MM.1S (cell line): ENCODE results near the gene CMTM7.

ENCODE experiments used
- CTCF ChIP-seq: fragments of 300-600 bp; sonication (generic); IDR thresholded peaks from 2 replicates; pipeline ENCODE4 v1.5.1; 2016; ENCODE audit warnings: antibody characterized with exemption, low read length, mixed read lengths
- EZH2 ChIP-seq: fragments of 300-600 bp; sonication (generic); optimal IDR thresholded peaks from 2 replicates; pipeline ENCODE3; 2017; ENCODE audit warnings: low read depth, mild to moderate bottlenecking, antibody characterized with exemption, low read length, mixed read lengths

- TF ChIP-seq CTCF (no peak), EZH2 (no peak)
Observed at GRCh38 chr3:32381922-32382321, 9.7 kb upstream of the CMTM7 start.
